Measurements from ENCODE around the gene FAAP24. TPM values are rescaled to one million over a fixed set of nuclear protein-coding genes. Genes with fewer than 3 reads are reported as not detected.
"Not testable (repeated sequence)": the region's sequence is repeated elsewhere in the genome, so short reads cannot be mapped to it uniquely, and the experiment has no call there.

Gene FAAP24
- total RNA-seq, 1 donor from 2014 or later, result 1.6 TPM

- DNase-seq, result no peak
Measured at GRCh38 chr19:33000510-33000909, 28.5 kb downstream of the FAAP24 start.

GRCh38 chr19:33000910-33001309 lies 28.9 kb downstream of the FAAP24 start:
- DNase-seq, result no peak

- peak; percentile 2 for DNase-seq
Measured at GRCh38 chr19:33002126-33002865, 30.3 kb downstream of the FAAP24 start.

- not testable (repeated sequence) for DNase-seq
Measured at GRCh38 chr19:33003424-33004024, 31.5 kb downstream of the FAAP24 start.

GRCh38 chr19:33005440-33005839 lies 33.4 kb downstream of the FAAP24 start:
- no peak for DNase-seq

- no peak for DNase-seq
Measured at GRCh38 chr19:33008738-33009137, 36.7 kb downstream of the FAAP24 start.

- not testable (repeated sequence) for DNase-seq
Measured at GRCh38 chr19:33010891-33011290, 38.8 kb downstream of the FAAP24 start.

- no peak for DNase-seq
Measured at GRCh38 chr19:33022472-33023116, 50.6 kb downstream of the FAAP24 start.

- DNase-seq, result no peak
Measured at GRCh38 chr19:33024398-33024797, 52.4 kb downstream of the FAAP24 start.

GRCh38 chr19:33025468-33026238 lies 53.6 kb downstream of the FAAP24 start:
- DNase-seq, result not testable (repeated sequence)

GRCh38 chr19:33026602-33027001 lies 54.6 kb downstream of the FAAP24 start:
- DNase-seq, result not testable (repeated sequence)

Other genes starting within 250 kb of the FAAP24 start
- 1.6 TPM for gene SLC7A9, start 102.5 kb upstream of the FAAP24 start, total RNA-seq
- 27.8 TPM for gene CEP89, start 284 bp upstream of the FAAP24 start, total RNA-seq
- gene RHPN2, start 92.6 kb downstream of the FAAP24 start, total RNA-seq, result 3.0 TPM
- 16.4 TPM for gene GPATCH1, start 108.9 kb downstream of the FAAP24 start, total RNA-seq
- gene WDR88, start 159.9 kb downstream of the FAAP24 start, total RNA-seq, result 0.16 TPM
- gene LRP3, start 222.1 kb downstream of the FAAP24 start, total RNA-seq, result 96.2 TPM

Data from occipital lobe (tissue), 2 donors.